Left forelimb (tissue), 1 donor: Measurements from ENCODE around the gene BAIAP2L1.

ENCODE experiments used
- DNase-seq: peaks from one replicate; pipeline ENCODE4 v3.0.0-alpha.2; 2018; ENCODE audit warnings: low spot score

Gene BAIAP2L1

DNA sequence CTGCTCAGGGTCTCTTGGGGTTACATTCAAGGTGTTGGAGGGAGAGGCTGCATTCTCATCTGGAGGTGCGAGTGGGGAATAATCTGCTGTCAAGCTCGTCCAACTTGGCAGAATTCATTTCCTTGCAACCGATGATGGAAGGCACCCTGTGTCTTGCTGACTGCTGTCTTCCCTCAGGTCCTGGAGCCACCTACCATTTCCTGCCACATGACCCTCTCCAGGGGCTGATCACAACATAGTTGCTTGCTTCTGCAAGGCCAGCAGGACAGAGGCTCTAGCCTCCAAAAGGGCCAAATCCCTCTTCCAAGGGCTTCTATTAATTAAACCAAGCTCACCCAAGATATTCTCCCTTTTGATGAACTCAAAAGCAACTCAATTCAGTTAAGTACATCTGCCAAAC is 133.6 kb downstream of the BAIAP2L1 start:
- DNase-seq, result no peak

DNA sequence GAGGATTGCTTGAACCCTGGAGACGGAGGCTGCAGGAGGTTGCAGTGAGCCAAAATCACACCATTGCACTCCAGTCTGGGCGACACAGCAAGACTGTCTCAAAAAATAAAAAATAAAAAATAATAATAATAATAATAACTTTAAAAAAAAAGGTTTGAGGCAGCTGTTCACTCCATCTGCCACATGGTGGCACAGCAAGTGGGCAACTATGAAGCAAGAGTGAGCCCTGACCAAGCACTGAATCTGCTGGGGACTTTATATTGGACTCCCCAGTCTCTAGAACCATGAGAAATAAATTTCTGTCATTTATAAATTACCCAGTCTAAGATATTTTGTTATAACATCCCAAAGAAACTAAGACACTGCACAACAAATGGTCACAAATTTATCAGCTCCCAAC is 134.1 kb downstream of the BAIAP2L1 start:
- no peak for DNase-seq

DNA sequence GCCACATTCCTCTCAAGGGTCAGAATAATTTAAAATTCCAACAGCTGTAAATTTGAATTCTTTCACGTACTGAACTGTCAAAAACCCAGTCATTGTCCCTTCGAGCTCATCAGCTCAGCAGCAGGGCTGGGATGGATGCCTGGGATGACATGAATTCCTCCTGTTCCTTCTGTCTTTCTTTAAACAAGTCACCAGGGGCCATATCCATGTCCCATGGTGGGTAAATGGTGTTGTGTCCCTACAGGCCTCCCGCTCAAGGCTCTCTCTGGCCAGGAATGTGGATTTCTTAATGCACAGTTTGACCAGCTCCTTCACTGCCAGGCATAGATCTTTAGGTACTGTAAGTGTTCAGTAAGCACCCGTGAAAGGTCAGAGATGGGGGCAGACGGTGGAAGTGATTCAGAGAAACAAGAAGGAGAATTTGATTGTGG is 135.0 kb downstream of the BAIAP2L1 start:
- DNase-seq, result no peak

DNA sequence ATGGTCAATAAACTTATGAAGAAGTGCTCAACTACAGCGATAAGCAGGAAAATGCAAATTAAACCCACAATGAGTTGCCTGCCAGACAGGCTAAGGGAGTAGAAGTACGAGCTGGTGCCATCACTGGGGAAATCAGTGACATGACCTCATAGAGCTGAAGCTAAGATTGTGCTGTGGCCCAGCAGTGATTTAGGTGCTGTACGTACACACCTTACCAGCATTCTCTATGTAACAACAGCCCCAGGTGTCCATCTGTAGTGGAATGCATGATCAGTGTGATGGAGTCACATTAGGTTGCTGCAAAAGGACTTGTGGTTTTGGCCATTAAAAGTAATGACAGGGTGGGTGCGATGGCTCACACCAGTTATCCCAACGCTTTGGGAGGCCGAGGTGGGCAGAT is 143.2 kb downstream of the BAIAP2L1 start:
- no peak for DNase-seq

DNA sequence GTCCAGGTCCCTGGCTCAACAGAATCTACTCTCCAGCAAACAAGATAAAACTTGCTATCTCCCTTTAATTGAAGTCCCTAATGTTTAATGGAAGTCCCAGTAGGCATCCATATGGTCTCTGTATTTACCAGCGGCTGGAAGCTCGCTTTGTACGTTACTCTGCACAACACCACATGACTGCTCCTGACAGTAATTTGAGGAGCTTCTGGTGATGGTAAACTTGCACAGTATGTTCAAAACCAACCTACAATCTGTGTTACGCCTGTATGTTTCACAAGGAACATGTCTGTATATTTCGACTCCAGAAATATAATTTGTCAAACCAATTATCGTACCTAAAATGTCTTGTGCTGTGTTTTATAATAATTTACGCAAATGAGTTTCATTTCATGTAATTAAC is 144.5 kb downstream of the BAIAP2L1 start:
- DNase-seq, result no peak

DNA sequence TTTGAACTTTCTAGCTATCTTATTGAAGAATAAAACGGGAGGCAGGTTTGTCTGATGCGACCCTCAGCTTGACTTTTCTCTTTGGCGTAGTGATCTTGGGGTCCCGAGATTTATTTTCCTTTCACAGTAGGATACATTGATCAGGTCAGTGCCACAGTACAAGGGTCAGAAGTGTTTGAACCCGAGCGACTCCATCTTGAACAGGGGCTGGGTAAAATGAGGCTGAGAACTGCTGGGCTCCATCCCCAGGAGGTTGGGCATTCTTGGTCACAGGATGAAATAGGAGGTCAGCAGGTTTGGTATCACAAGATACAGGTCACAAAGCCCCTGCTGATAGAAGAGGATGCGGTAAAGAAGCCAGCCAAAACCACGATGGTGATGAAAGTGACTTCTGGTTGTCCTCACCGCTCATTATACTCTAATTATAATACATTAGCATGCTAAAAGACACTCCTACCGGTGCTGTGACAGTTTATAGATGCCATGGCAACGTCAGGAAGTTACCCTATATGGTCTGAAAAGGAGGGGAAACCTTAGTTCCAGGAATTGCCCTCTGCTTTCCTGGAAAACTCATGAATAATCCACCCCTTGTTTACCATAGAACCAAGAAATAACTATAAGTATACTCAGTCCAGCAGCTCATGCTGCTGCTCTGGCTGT is 145.8 kb downstream of the BAIAP2L1 start:
- DNase-seq, result no peak

DNA sequence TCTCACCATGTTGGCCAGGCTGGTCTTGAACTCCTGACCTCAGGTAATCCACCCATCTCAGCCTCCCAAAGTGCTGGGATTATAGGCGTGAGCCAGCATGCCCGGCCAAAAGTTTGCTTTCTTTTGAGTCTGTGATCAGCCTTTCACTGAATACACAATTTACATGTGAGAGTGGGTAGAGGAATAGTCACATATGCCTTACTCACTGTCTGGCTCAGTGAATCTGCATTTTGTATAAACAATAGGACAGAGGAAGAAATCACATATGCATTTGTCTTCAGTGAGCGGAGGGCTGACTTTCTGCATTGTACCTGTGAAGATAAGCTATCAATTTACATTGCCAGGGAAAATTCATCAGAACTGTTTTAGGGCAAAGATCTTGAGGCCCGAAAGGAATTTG is 146.4 kb downstream of the BAIAP2L1 start:
- DNase-seq, result no peak

DNA sequence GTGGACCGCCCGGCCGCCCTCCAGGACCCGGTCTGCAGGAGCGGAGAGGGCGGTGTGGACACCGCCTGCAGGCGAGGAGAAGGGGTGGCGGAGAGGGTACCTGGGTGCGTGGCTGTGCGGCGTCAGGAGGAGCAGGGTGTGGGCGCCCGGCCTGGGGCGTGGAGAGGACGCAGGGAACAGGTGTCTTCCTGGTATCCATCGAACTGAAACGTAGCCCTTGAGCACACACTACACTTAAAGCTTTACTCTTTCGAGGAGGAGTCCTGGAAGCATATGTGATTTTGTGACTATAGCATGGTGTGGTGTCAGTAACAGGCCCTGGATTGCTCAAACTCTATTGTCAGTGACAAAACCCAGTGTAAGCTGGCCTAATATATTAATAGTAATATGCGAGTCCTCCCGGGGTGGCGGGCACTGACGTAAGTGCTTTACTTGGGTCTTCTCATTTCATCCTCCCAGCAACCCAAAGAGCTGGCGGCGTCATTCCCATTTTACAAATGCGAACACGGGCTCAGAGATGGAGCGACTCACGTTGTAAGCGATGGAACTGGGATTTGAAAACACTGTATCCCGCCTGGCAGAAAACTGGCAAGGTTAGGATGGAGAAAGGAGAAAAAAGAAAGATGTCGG is 148.3 kb downstream of the BAIAP2L1 start:
- DNase-seq, result no peak

DNA sequence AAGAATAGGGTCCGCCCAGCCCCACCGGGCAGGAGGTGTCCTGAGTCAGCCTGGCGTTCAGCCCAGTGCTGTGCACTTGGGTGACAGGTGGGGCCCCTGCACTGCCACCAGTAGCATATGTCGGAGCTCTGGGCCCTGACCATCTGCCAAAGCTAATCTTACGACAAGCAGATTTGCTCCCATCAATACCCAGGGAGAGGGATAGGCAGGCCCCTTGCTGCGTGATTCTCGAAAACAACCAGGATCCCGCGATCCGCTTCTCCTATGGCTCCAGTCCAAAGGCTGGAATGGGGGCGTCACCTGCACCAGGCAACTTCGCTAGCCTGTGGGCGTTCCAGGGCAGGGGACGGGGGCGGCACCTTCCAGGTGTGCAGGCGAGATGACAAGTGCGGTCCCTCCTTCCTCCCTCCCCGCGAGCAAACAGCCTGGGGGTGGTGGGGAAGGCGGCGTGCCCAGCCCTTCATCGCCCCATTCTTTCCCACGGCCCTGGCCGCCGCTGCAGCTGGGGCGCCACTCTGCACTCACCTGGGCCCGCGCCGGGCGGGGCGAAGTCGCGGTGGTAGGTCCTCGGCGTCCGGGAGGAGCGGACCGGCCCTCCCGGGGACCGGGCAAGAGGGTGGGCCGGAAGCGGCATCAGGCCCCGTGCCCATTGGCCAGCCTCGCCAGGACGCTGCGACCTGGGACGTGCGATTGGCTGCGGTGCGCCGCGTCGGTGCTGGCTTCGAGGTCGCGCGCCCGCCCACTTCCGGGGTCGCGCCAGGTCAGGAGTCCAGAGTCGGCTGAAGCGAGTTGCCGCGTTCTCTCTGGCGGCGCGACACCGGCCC is 149.1 kb downstream of the BAIAP2L1 start, which contains the start of gene TECPR1:
TSS of gene TECPR1 (minus strand) at position 632 of the 824 bp plus-strand sequence. CDS start 6,086 bp downstream, outside the sequence.
- peak; percentile 95 for DNase-seq

DNA sequence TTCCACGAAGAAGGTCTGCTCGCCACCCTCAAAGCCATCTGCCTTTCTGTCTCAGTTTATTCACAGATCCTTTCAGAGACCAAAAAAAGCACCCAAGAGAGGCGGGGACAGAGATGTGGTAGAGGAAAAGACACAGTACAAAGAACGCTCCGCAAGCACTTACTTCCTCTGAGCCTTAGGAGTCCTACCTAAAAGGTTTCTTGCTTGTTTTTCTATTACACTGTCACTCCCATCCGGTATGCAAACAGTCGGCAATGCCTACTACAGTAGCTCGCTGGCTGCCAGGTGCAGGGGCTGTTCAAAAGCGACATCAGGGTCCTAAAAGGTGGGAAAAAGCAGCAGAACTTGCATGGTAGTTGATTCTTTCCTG is 149.7 kb downstream of the BAIAP2L1 start:
- DNase-seq, result no peak

DNA sequence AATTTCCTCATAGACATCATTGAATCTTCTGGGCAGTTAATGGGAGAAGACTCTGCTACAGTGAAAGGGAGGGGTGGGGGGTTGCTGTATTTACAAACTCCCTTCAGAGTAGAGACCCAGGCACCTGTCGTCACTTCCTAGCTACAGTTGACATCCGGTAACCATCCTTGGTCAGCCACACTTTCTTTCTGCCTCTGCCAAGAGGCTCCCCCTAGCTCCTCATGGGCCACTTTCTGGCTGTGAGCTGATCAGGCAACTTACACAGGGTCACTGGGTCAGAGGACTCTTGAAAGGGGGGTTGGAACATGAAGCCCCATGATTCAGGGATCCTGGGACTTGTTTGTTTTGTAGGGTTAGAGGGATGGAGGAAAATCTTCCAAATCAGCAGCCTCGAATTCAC is 150.1 kb downstream of the BAIAP2L1 start:
- no peak for DNase-seq

DNA sequence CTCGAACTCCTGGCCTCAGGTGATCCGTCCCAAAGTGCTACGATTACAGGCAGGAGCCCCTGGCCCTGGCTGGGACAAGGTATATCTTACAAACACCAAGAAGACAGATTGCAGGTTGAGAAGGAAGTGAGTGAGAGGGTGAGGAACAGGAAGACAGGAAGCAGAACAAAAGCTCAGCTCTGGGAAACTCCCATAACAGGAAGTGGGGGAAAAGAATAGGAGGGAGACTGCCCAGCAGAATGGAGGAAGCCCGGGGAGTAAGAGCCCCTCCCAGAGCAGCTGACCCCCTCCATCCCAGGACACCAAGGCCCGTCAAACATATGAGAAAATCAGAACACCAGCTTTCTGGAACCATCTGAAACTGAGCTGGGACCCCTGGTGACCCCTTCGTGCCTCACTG is 151.8 kb downstream of the BAIAP2L1 start:
- DNase-seq, result no peak

DNA sequence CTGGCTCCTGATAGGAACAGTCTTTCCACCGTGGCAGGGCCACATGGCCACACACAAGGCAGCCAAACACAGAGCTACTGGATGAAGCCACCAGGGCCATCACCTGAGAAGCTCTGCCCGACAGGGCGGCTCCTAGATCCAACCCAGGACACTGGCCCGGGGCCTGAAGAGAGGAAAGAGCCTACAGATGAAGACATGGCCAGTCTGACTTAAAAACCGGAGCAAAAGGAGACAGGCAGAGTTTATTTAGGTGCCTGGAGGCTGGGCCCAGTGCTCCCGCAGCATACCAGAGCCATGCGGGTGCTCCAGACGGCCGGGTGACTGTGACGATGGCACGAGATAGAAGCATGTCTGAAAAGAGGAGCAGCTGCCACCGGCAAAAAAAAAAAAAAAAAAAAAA is 152.7 kb downstream of the BAIAP2L1 start:
- no peak for DNase-seq

DNA sequence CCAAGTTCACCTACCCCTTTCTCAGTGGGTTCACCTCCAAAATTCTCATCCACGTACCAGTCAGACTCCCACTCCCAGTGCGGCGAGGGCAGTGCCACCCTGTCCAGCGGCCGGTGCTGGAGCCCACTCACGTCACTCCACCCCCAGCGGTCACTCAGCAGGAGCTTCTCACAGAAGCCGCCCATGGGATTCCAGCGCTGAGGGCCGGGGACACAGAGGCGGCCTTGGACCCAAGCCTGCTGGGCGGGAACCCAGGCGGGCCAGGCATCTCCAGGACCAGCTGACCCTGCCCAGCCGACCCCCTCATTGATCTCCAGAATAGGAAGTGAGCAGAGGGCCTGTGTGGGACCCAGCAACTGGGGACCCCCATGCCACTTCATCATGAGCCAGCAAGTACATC is 156.0 kb downstream of the BAIAP2L1 start:
- no peak for DNase-seq

DNA sequence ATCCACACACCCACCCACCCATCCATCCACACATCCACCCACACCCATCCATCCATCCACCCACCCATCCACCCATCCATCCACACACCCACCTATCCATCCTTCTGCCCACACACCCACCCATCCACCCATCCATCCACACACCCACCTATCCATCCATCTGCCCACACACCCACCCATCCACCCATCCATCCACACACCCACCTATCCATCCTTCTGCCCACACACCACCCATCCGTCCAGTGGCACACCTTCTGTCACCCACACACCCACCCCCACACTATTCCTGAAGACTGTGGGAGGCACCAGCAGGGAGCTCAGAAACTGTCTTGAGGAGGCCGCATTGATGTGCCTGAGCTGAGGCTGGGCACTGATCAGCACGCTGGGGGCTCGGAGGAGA is 158.0 kb downstream of the BAIAP2L1 start:
- DNase-seq, result no peak

DNA sequence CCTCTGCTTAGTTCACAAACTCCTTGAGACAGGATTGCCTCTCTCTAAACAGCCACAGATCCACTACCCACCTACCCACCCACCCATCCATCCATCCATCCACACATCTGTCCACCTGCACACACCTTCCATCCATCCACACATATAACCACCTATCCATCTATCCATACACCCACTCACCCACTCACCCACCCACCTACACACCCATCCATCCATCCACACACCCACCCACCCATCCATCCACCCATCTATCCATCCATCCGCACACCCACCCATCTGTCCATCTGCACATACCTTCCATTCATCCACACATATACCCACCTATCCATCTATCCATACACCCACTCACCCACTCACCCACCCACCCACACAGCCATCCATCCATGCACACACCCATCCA is 158.5 kb downstream of the BAIAP2L1 start:
- DNase-seq, result no peak

DNA sequence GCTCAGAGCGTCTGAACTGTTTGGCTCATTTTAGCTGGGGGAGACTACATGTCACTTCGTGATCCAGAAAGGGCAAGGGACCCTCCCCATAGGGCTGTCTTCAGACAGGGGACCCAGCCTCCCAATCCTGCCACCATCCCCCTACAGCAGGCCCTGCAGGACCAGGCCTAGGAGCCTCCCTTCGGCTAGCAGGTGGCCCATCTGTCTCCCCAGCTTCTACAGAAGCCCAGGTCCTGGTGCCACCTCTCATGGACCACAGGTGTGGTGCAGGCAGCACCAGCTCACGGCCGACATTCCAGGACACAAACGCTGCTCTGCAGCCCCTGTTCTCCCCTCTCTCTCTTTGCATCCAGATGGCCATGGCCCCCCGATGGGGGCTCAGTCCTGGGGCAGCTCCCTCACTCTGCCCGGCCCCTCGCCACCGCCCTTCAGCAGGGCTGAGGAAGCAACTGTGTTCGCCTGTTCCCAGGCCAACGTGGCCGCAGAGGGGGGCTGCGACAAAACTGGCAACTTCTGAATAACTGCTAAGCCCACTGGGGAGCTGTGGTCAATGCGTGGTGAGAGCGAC is 159.1 kb downstream of the BAIAP2L1 start:
- DNase-seq, result no peak
